CD4-positive, alpha-beta T cell treated with Interleukin-17A for 4 hours (primary cell): ENCODE results near the gene SMYD3.

ENCODE experiments used
- DNase-seq: peaks from one replicate; pipeline ENCODE4 v3.0.0-alpha.2; 2020; ENCODE audit warnings: mixed read lengths

SMYD3 gene

DNA sequence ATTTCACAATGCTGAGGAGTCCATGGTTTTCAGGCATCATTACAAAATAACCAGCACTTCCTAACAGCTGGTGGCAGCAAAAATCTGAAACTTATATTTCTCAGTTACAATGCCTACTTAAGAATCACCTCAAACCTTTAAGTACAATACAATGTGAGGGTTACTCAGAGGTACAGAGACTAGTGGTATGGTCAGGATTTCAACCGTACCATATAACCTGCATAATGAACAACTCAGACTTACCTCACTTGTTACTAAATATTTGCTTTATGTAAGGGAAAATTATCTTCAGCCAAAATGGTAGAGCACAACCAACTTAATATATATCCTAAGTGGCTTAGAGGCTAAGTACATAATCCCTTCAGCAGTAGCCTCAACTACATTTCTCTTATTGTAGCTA is 344.5 kb downstream of the SMYD3 start:
- no peak for DNase-seq

DNA sequence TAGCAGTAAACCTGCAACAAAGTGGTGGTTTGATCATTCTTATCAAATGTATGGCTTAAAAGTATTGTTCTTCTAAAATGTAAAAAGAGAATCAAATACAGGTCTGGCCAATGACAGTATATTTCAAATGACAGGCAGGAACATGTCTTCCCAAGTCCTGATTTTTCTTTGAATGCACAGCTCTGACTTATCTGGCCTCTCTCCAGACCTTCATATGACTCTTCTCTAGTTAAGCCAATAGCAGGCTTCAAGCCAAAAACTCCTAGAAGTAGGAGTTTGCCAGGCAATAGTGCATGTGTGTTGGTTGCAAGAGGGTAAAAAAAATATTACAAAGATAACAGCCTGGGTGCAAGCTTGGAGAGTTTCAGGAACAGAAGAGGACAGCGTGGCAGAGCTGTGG is 345.5 kb downstream of the SMYD3 start:
- DNase-seq = no peak

DNA sequence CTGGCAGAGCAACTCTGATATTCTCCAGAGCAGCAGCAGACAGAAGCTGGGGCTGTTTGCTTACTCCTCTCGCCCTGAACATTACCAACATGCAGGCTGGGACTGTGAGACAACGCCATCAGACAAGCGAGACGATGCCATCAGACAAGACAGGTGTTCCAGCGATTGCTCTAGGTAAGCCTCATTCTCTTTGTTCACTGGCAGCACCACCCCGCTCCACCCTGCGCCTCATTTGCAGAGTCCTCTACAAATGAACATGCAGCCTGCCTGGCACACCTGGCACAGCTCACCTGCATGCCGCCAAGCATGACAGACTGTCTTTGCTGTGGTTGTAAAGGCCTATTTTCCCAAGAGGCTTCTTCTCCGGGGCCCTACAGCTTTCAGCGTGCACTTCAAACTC is 346.2 kb downstream of the SMYD3 start:
- DNase-seq = no peak

GRCh38 chr1:246160374-246160773 is 346.7 kb downstream of the SMYD3 start:
- no peak for DNase-seq

DNA sequence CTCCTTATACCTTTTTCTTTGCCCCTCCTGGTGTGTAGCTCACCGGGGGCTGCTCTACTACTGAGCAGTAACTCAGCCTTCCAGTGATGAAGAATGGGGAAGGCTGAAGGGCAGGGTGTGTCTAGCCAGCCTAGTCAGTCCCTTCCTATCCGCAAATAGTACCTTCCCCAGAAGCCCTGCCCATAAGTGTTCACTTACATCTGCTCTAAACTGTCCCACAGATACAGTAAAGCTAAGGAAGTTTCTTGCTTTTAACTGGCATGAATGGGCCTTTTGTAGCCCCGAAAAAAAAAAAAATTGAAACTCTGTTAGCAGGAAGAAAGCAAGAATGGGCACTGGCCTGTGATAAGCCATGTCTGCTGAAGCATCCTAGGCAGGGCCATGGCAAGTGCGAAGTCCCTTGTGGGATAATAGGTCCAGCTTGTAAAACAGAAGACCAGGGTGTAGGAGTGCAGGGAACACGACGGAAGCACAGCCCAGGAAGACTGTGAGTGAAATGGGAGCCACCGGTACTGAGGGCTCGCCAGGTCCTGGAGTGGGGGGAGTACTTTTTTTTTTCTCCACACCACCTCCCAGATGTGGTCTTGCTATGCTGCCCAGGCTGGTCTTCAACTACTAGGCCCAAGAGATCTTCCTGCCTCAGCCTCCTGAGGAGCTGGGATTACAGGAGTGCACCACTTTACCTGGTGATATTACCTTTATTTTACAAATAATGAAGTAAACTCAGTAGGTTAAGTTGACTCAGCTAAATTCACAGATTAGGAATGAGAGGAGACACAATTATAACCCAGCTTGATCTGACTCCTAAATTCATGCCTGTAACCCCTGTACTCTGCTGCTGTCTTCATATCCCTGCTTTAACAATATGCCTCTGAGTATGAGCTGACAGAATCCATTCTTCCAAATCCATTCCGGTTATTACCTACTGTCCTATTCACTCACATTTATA is 347.5 kb downstream of the SMYD3 start:
- no peak for DNase-seq

DNA sequence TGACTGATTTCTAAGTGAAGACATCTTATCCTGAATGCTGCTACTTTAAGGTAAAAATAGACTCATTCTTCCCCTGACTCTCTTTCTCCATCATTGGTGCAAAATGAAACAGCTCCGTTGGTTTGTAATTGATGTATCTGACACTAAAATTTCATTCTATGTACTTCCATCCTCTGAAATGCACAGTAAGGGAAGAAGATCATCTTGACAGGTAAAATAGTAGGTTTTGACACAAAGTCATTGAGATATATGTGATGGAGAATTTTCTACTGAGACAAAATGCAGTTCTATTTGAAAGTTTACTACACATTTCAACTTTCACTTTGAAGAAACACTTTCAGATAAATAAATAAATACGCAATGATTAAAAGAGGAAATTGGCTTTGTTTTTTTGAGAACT is 348.9 kb downstream of the SMYD3 start:
- no peak for DNase-seq

GRCh38 chr1:246157516-246157915 is 349.6 kb downstream of the SMYD3 start:
- DNase-seq = no peak

DNA sequence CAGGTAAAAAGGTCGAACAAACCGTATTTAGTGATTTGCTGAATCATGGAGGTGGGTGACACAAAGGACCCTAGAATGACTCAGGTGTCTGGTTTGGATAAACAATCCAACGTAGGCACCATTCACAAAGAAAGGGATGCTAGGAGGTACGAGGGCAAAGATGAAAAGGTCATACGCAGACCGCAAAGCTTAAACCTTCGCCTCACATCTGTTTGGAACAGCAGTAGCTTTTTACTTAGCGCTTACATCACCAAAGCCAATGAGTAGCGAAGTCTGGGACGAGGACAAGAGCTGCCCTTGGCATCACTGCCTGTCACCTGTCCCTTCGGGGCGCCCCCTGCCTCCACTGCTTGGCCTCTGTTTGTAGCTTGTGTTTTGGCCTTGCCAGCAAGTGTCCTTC is 350.2 kb downstream of the SMYD3 start:
- no peak for DNase-seq

- no peak for DNase-seq
These were observed 351.2 kb downstream of the SMYD3 start for GRCh38 chr1:246155923-246156322.

GRCh38 chr1:246153796-246154212 is 353.3 kb downstream of the SMYD3 start:
- DNase-seq = no peak

DNA sequence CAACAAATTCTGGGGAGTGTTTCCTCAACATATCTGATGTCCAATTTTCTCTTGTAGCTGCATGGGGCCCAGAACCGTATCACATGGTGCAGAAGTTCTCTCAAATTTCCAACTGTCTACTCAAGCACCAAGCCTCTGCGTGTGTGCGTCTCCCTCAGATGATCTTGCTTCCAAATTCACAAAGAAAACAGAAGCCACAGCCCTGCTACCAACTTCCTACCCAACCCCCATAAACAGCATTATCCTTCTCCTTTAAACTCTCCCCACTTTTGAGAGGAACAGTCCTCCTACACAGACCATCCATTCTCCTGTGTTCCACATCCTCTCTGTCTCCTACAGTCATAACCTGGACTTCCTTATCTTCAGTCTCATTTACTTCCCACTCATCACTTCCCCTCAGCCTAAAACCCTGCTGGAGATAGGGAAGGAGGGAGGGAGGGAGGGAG is 354.1 kb downstream of the SMYD3 start:
- no peak for DNase-seq

DNA sequence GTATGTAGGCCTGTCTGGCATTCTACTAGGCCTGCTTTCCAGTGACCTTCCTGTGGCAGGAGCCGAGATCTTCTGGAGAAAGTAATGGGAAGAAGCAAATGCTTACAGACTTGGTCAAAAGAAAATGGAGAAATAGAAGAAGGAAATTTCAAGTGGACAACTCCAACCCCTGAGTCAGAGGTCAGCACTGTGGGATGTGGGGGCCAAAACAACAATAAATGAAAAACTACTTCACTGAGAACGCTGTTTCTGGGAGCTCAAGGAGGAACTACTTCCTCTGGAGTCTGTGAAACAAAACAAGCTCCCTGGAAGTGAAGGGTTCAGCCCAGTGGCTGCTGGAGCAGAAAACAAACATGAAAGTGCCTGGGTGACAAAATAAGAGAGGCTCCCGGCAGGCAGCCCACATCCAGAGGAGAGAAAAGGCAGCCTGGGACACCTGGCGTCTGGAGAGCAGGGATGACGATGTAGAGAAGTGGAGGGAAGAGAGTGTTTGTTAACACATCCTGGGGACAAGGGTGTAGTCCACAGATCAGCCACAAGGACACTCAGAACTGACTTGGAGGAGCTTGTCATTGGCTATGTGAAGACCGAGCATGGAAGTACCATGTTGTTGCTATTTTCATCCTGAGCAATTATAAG is 355.2 kb downstream of the SMYD3 start:
- no peak for DNase-seq

GRCh38 chr1:246149543-246149942 is 357.5 kb downstream of the SMYD3 start:
- no peak for DNase-seq

GRCh38 chr1:246147524-246148461 is 359.3 kb downstream of the SMYD3 start:
- no peak for DNase-seq

- DNase-seq = no peak
These were observed 360.1 kb downstream of the SMYD3 start for GRCh38 chr1:246146804-246147523.

DNA sequence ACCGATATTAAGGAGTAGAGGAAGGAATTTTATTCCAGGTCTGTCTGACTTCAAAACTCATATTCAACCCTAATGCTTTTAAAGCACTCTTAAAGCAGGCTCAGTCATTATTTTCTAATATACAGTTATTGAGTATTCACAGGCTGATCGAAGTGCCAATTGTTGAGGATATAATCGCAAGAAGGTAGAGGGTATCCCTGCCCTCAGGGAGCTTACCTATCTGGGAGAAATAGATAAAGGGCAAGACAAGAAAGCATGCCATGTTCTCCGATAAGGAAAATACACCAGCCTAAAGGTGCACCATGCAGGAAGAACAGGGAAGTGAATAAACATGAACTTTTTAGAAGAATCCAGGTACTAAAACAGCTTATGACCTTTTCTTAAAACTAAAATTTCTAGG is 361.2 kb downstream of the SMYD3 start:
- no peak for DNase-seq

DNA sequence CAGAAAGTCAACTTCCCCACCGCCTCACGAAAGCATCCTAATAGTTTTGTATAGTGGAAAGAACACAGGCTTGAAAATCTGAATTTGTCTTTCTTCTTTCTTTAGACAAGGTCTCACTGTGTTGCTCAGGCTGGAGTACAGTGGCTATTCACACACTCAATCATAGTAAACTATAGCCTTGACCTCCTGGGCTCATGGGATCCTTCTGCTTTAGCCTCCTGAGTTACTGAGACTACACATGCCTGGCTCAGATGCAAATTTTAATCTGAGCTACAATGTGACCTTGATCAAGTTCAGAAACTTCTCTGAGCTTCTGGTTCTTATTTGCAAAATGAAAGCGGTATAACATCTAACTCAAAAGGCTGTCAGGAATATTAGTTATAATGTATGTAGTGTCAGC is 362.1 kb downstream of the SMYD3 start:
- no peak for DNase-seq

GRCh38 chr1:246142320-246142893 is 364.7 kb downstream of the SMYD3 start:
- no peak for DNase-seq

DNA sequence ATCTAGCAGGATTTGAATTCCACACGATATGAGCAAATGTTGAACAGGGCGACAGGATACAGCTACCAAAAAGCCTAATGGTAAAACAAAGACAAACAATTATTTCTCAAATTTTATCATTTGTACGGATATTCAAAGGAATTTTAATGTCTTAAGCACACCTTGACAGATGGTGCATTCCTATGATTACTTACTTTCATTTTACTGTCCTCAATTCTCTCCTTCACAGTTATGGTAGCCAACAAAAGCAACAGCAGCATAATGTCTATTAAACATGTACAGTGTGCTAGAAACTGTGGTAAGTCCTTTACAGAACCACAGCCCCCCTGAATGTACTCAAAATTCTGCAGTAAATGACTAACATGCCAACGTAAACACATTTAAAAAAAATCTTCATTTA is 365.8 kb downstream of the SMYD3 start:
- no peak for DNase-seq

- DNase-seq = no peak
These were observed 367.3 kb downstream of the SMYD3 start for GRCh38 chr1:246139745-246140182.

GRCh38 chr1:246138781-246139180 is 368.3 kb downstream of the SMYD3 start:
- no peak for DNase-seq

DNA sequence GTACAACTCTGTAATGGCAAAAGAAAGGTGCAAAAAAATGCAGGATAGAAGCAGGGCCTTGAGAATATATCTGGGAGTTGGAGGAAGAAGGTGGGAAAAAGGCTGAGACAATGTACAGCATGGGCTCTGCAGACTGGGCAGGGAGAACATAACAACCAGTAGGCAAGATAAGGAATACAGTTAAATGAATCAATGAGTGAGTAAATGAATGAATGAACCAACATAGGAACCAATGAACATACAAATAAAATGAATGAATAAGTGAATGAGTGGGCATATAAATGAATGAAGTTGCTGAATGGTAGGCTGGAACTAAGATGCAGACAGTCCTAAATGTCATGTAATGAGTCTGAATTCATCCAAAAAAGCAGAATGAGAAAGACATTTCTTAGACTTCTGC is 370.6 kb downstream of the SMYD3 start:
- DNase-seq = no peak
